Measurements from ENCODE around the gene CCDC6.
"Not testable (repeated sequence)": the region's sequence is repeated elsewhere in the genome, so short reads cannot be mapped to it uniquely, and the experiment has no call there.

The CCDC6 gene

GRCh38 chr10:59805014-59805413 is 101.3 kb downstream of the CCDC6 start:
- DNase-seq: no peak

DNA sequence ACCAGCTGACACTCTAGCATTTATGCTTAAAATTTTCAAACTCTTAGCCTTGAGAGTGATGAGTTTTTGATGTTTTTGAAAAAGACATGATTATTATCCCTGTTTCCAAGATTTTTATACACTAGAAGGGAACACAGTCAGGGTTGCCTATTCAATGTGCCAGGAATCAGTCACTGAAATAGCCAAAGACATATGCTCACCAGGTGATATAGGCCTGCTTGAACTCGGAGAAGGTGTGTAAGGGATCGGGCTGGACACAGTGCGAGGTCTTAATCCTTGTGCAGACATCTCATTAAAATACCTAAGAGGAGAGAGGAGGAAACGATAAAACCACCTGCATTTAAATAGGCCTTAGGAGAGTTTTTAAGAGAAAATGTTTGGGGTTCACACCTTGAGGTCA is 102.1 kb downstream of the CCDC6 start:
- DNase-seq: no peak

GRCh38 chr10:59803714-59804113 is 102.6 kb downstream of the CCDC6 start:
- DNase-seq: no peak

GRCh38 chr10:59801171-59801570 is 105.2 kb downstream of the CCDC6 start:
- no peak for DNase-seq

- no peak for DNase-seq
Observed at GRCh38 chr10:59799421-59799820, 106.9 kb downstream of the CCDC6 start.

GRCh38 chr10:59793919-59794318 is 112.4 kb downstream of the CCDC6 start:
- DNase-seq: no peak

GRCh38 chr10:59792812-59793211 is 113.5 kb downstream of the CCDC6 start:
- no peak for DNase-seq

DNA sequence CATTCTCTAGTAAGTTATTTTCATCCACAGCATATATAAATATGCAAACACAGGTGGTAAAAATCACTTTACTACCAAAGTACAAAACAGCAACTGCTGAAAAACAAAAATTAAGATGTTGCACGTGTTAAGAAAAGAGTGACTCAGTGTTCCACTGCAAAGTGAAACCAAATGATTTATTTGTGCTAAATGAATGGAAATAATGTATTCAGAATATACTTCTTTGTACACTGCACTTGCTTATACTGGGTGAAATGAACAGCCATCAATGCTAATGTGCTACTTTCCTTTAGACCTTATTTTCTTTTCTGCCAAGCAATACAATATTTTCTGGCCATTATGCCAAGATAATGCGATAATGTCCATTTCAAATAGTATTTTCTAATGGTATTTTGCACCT is 114.8 kb downstream of the CCDC6 start:
- DNase-seq: no peak

- not testable (repeated sequence) for DNase-seq
Observed at GRCh38 chr10:59790080-59790479, 116.3 kb downstream of the CCDC6 start.

- not testable (repeated sequence) for DNase-seq
Observed at GRCh38 chr10:59788914-59789313, 117.4 kb downstream of the CCDC6 start.

GRCh38 chr10:59787032-59787431 is 119.3 kb downstream of the CCDC6 start:
- DNase-seq: not testable (repeated sequence)

- not testable (repeated sequence) for DNase-seq
Observed at GRCh38 chr10:59785476-59785875, 120.9 kb downstream of the CCDC6 start.

DNA sequence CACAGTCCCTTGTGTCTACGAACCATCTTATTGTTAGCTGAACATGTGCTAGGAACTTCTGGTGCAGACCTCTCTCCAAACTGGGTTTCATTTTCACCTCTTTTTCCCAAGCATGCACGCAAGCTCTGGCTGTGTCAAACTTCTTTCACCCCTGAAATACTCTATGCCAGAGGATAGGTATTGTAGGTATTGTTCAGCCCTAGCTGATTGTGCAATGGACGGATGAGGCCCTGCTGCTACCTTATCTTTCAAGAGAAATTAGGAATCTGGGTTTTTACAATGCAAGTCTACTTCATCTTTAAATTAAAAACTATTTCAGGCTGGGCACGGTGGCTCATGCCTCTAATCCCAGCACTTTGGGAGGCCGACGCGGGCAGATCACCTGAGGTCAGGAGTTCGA is 124.8 kb downstream of the CCDC6 start:
- DNase-seq: no peak

DNA sequence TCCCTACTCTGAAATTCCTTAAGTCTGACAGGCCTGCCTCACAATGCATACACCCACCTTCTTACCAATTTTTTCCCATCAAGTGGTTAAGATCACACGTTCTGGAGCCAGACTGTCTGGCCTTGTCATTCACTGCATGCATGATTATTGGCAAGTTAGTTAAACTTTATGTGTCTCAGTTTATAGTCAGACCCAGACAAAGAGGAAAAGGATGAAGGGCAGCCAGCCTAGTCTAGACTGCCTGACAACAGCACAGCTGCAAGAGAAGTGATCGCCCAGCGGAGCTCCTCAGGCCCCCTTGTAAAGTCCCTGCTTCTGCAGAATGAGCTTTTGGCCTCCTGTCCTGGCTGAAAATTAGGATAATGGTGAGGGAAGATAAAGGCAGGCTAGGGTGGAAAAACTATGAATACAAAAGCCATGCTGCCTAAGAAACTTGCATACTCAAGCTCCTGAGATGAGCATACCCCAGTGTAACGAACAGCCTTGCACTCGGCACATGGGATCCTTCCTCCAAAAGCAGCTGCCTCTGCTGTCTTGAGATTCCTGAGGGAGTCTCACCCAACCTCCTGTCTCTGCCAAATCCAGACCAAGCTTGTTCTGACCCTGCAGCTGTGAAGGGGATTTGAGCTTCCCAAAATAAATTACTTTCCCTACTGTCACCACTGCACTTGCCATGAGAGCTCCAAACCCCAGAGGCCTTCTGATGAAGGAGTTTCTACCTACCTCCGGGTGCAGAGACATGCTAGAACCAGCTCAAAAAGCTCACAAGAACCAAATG is 126.4 kb downstream of the CCDC6 start:
- DNase-seq: no peak

DNA sequence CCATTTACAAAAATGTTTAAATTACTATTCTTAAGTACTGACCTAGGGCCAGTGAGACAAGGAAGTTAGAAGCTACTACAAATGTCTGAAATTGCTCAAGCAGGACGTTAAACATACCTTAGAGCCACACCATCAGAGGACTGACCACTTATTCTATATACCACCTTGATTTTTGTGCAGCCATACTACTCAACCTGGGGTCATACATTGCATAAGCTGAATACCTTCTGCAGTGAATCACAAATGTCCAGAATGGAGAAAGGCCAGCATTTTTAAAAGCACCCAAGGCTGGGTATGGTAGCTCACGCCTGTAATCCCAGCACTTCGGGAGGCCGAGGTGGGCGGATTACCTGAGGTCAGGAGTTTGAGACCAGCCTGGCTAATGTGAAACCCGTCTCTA is 131.9 kb downstream of the CCDC6 start:
- no peak for DNase-seq

GRCh38 chr10:59773088-59773487 is 133.3 kb downstream of the CCDC6 start:
- DNase-seq: no peak

DNA sequence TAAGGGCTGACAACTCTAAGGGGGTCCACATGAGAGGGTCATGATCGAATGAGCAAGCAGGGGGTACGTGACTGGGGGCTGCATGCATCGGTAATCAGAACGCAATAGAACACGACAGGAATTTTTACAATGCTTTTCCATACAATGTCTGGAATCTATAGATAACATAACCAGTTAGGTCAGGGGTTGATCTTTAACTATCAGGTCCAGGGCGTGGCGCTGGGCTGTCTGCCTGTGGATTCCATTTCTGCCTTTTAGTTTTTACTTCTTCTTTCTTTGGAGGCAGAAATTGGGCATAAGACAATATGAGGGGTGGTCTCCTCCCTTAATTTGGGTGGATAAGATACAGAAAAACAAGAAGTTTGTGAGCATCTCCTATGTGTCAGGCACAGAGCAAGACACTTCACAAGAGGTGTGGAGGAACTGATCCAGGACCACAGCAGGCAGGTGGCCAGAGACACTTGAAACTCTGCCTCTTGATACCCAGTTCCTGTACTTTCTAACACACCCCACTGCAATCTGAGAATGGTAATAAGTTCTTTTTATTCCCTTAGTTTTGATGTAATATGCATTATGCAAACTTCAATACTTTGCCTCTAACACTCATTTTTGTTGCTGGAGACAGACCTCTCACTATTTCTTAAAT is 135.1 kb downstream of the CCDC6 start:
- no peak for DNase-seq

GRCh38 chr10:59770689-59771088 is 135.7 kb downstream of the CCDC6 start:
- DNase-seq: no peak

DNA sequence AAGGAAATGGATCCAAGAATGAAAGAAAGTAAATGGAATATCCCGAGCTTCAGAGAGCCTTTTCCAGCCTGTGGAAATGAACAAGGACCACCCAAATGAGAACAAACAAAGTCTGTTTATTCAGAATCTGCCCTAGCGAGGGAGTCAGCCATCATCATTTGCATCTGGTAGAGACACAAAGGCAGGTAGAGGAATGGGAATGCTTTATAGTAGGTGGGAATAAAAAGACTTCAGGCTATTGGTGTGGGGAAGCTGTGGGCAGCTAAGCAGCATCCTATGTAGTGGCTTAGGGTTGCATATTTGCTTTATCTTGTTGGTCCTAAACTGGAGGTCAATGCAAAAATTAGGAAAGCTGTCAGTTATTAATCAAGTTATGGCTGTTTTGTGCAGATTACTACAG is 143.9 kb downstream of the CCDC6 start:
- no peak for DNase-seq

DNA sequence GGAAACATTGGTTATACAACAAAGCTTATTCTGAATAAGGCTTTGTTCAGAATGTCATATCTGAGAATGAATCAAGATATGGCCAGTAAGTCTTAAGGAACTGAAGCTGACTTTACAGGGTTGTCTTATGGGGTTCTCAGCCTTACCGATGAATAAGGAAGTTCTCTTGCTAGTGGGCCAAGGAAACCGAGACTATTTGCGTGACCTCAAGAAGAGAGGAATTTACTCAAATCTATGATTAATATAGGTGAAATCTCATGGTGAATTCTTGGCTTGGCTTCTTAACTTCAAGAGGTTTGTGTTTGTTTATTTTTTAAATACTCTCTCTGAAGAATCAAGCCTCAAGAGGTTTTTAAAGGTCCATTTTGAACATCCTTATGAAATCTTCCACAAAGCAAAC is 148.4 kb downstream of the CCDC6 start:
- no peak for DNase-seq

- no peak for DNase-seq
Observed at GRCh38 chr10:59754951-59755350, 151.4 kb downstream of the CCDC6 start.

- DNase-seq: no peak
Observed at GRCh38 chr10:59753267-59753666, 153.1 kb downstream of the CCDC6 start, which contains the start of gene MRLN. TSS of gene MRLN (minus strand) at chr10:59753455.

- DNase-seq: no peak
Observed at GRCh38 chr10:59752278-59752940, 153.9 kb downstream of the CCDC6 start.

Data from SHP77 (cell line).